Central memory CD8-positive, alpha-beta T cell (primary cell): ENCODE results near the gene KMT5B.

ENCODE experiments used
- ATAC-seq: fragments of 150-1000 bp; cut with Tn5 transposase; replicated peaks from 2 replicates; pipeline ENCODE4 v1.10.0; 2022; ENCODE audit warnings: mild to moderate bottlenecking, moderate FRiP score, moderate number of reproducible peaks; ENCODE audit not compliant: poor library complexity, severe bottlenecking; ENCODE audit errors: extremely low read depth
- DNase-seq, 2 donors: peaks; one replicate each; pipeline ENCODE4 v3.0.0; 2021; ENCODE audit warnings: low spot score in 2 of 2
- H3K27ac Mint-ChIP-seq: one replicate; pipeline ENCODE4 v1.8.0; 2022; ENCODE audit warnings: low read depth, mild to moderate bottlenecking, moderate library complexity, mixed read lengths
- H3K27me3 Mint-ChIP-seq: one replicate; pipeline ENCODE4 v1.8.0; 2022; ENCODE audit warnings: mixed read lengths
- H3K36me3 Mint-ChIP-seq: one replicate; pipeline ENCODE4 v1.8.0; 2022; ENCODE audit warnings: mild to moderate bottlenecking, moderate library complexity, mixed read lengths; ENCODE audit not compliant: insufficient read depth
- H3K4me1 Mint-ChIP-seq: one replicate; pipeline ENCODE4 v1.8.0; 2022; ENCODE audit warnings: mixed read lengths
- H3K4me3 Mint-ChIP-seq: one replicate; pipeline ENCODE4 v1.8.0; 2022; ENCODE audit warnings: mild to moderate bottlenecking, moderate library complexity, mixed read lengths
- H3K9me3 Mint-ChIP-seq: one replicate; pipeline ENCODE4 v1.8.0; 2022; ENCODE audit warnings: mixed read lengths

The KMT5B gene

GRCh38 chr11:68130121-68130520, 83.0 kb downstream of the KMT5B start:
- H3K27ac Mint-ChIP-seq: no peak overlapping the region
- H3K4me3 Mint-ChIP-seq: no peak overlapping the region
- peaks cover 25% of the 10 kb centered on the region for H3K27me3 Mint-ChIP-seq
- no peaks in the 10 kb centered on the region for H3K4me1 Mint-ChIP-seq
- peaks cover 12% of the 10 kb centered on the region for H3K9me3 Mint-ChIP-seq
- DNase-seq (no peak), ATAC-seq (no peak)
- H3K36me3 Mint-ChIP-seq: peaks cover 7% of the 10 kb centered on the region

GRCh38 chr11:68128682-68129327, 84.3 kb downstream of the KMT5B start:
- Mint-ChIP-seq H3K27me3 (peaks cover 25% of the 10 kb centered on the region), H3K9me3 (peaks cover 12% of the 10 kb centered on the region), H3K4me3 (no peak overlapping the region), H3K27ac (no peak overlapping the region), H3K4me1 (no peaks in the 10 kb centered on the region), H3K36me3 (peaks cover 4% of the 10 kb centered on the region)
- ATAC-seq: no peak
- DNase-seq: no peak

- peaks cover 25% of the 10 kb centered on the region for H3K27me3 Mint-ChIP-seq
- no peak overlapping the region for H3K27ac Mint-ChIP-seq
- ATAC-seq (no peak), DNase-seq (no peak)
- H3K36me3 Mint-ChIP-seq: peaks cover 4% of the 10 kb centered on the region
- no peaks in the 10 kb centered on the region for H3K4me1 Mint-ChIP-seq
- no peak overlapping the region for H3K4me3 Mint-ChIP-seq
- H3K9me3 Mint-ChIP-seq: peaks cover 12% of the 10 kb centered on the region
Measured at GRCh38 chr11:68127714-68128681, 85.1 kb downstream of the KMT5B start.

GRCh38 chr11:68125164-68125563, 87.9 kb downstream of the KMT5B start:
- Mint-ChIP-seq H3K9me3 (no peaks in the 10 kb centered on the region), H3K36me3 (peaks cover 4% of the 10 kb centered on the region), H3K4me3 (no peak overlapping the region), H3K4me1 (peaks cover 3% of the 10 kb centered on the region), H3K27ac (no peak overlapping the region), H3K27me3 (peaks cover 15% of the 10 kb centered on the region)
- no peak for ATAC-seq
- DNase-seq: no peak

GRCh38 chr11:68122936-68123539, 90.1 kb downstream of the KMT5B start:
- Mint-ChIP-seq H3K27ac (no peak overlapping the region), H3K4me3 (peak overlapping the region; percentile 11), H3K36me3 (peaks cover 4% of the 10 kb centered on the region), H3K9me3 (no peaks in the 10 kb centered on the region), H3K4me1 (peaks cover 5% of the 10 kb centered on the region), H3K27me3 (no peaks in the 10 kb centered on the region)
- DNase-seq: no peak
- ATAC-seq: no peak

- H3K4me3 Mint-ChIP-seq: peak within 1 kb of the TSS; percentile 77
- no peaks in the 10 kb centered on the region for H3K9me3 Mint-ChIP-seq
- H3K27ac Mint-ChIP-seq: peak within 1 kb of the TSS; percentile 74
- H3K36me3 Mint-ChIP-seq: peaks cover 4% of the 10 kb centered on the region
- ATAC-seq (peak; percentile 78), DNase-seq (peak; percentile 56 to 57)
- H3K27me3 Mint-ChIP-seq: no peaks in the 10 kb centered on the region
- peaks cover 5% of the 10 kb centered on the region for H3K4me1 Mint-ChIP-seq
Measured at GRCh38 chr11:68121067-68121899, 91.8 kb downstream of the KMT5B start, which contains the start of gene CHKA. CHKA (minus strand) TSS chr11:68121388; CDS start chr11:68121177, 211 bp downstream.

GRCh38 chr11:68120273-68121066, 92.6 kb downstream of the KMT5B start:
- Mint-ChIP-seq H3K36me3 (peaks cover 1% of the 10 kb centered on the region), H3K27me3 (no peaks in the 10 kb centered on the region), H3K9me3 (no peaks in the 10 kb centered on the region), H3K27ac (peak overlapping the region; percentile 74), H3K4me1 (peaks cover 5% of the 10 kb centered on the region), H3K4me3 (peak overlapping the region; percentile 77)
- peak; percentile 48 for ATAC-seq
- peak in 1 of 2 donors; percentile 17 for DNase-seq

GRCh38 chr11:68118706-68119448, 94.2 kb downstream of the KMT5B start:
- Mint-ChIP-seq H3K4me3 (no peak overlapping the region), H3K4me1 (peaks cover 5% of the 10 kb centered on the region), H3K27me3 (no peaks in the 10 kb centered on the region), H3K36me3 (peaks cover 3% of the 10 kb centered on the region), H3K9me3 (no peaks in the 10 kb centered on the region), H3K27ac (no peak overlapping the region)
- ATAC-seq (no peak), DNase-seq (no peak)

GRCh38 chr11:68117853-68118470, 95.1 kb downstream of the KMT5B start:
- Mint-ChIP-seq H3K27ac (no peak overlapping the region), H3K9me3 (no peaks in the 10 kb centered on the region), H3K4me3 (no peak overlapping the region), H3K4me1 (peaks cover 5% of the 10 kb centered on the region), H3K27me3 (no peaks in the 10 kb centered on the region), H3K36me3 (peaks cover 3% of the 10 kb centered on the region)
- ATAC-seq (no peak), DNase-seq (no peak)

GRCh38 chr11:68116974-68117373, 96.1 kb downstream of the KMT5B start:
- H3K9me3 Mint-ChIP-seq: no peaks in the 10 kb centered on the region

GRCh38 chr11:68116126-68116525, 97.0 kb downstream of the KMT5B start:
- no peak for ATAC-seq
- Mint-ChIP-seq H3K27ac (no peak overlapping the region), H3K36me3 (peaks cover 3% of the 10 kb centered on the region), H3K4me3 (no peak overlapping the region), H3K4me1 (peaks cover 5% of the 10 kb centered on the region), H3K27me3 (no peaks in the 10 kb centered on the region), H3K9me3 (no peaks in the 10 kb centered on the region)
- DNase-seq: no peak

More at GRCh38 chr11:68116974-68117373, 96.1 kb downstream of the KMT5B start:
- no peak for ATAC-seq
- Mint-ChIP-seq H3K4me3 (no peak overlapping the region), H3K27ac (no peak overlapping the region), H3K27me3 (no peaks in the 10 kb centered on the region), H3K4me1 (peaks cover 5% of the 10 kb centered on the region), H3K36me3 (peaks cover 3% of the 10 kb centered on the region)
- no peak for DNase-seq
